A549 (cell line): Measurements from ENCODE around the gene PRSS27. TPM values are rescaled to one million over a fixed set of nuclear protein-coding genes. Genes with fewer than 3 reads are reported as not detected.

Experiments used
- ATAC-seq, 2 experiments: fragments of 200-7000 bp in 1 of 2; fragments of >200 bp in 1 of 2; cut with Nextera tagmentation in 1 of 2; cut with Tn5 transposase in 1 of 2; 3 replicates each; pipeline versions ENCODE4 v1.8.0 to v1.9.1; 2018 to 2020; ENCODE audit warnings: mild to moderate bottlenecking in 1 of 2, moderate library complexity in 1 of 2
- CTCF ChIA-PET: fragments of 300-600 bp; sonication (Branson Sonifier 250); formaldehyde crosslinking; extraction: SDS; loops from one replicate; lab custom pipeline; 2021; ENCODE audit warnings: antibody characterized with exemption, inconsistent platforms; lab: Yijun Ruan, JAX
- POLR2A ChIA-PET: fragments of 350-600 bp; formaldehyde crosslinking; extraction: SDS; loops from one replicate; lab custom pipeline; 2021; ENCODE audit warnings: antibody characterized with exemption, inconsistent platforms; lab: Yijun Ruan, JAX
- DNase-seq, 2 experiments: peaks; one replicate each; pipeline versions ENCODE4 v3.0.0 to v3.0.0-alpha.2; 2011 to 2016; ENCODE audit warnings: low read depth in 1 of 2, low spot score in 1 of 2
- FAIRE-seq: peaks from 2 replicates; lab custom pipeline; 2011; peaks lifted over from hg19 to GRCh38; lab: Jason Lieb, UNC
- H3K27ac ChIP-seq, 2 experiments: fragments of >200 bp; sonication (Bioruptor Twin); formaldehyde crosslinking; 3 replicates each; pipeline ENCODE4 v1.5.1; 2016 to 2017
- H3K4me1 ChIP-seq: fragments of >200 bp; sonication (Bioruptor Twin); formaldehyde crosslinking; 3 replicates; pipeline ENCODE4 v1.6.1; 2016
- H3K4me2 ChIP-seq: fragments of >200 bp; sonication (Bioruptor Twin); formaldehyde crosslinking; 3 replicates; pipeline ENCODE4 v1.6.1; 2016
- H3K4me3 ChIP-seq: fragments of >200 bp; sonication (Bioruptor Twin); formaldehyde crosslinking; 3 replicates; pipeline ENCODE4 v1.5.1; 2016
- H3K9me3 ChIP-seq: fragments of >200 bp; sonication (Bioruptor Twin); formaldehyde crosslinking; 3 replicates; pipeline ENCODE4 v1.6.1; 2016
- CBX2 ChIP-seq: fragments of 200-600 bp; sonication (generic); IDR thresholded peaks from 2 replicates; pipeline ENCODE4 v1.6.1; 2016; ENCODE audit warnings: low read depth, mild to moderate bottlenecking, borderline replicate concordance
- CEBPB ChIP-seq, 2 experiments: fragments of >200 bp in 1 of 2; sonication (Bioruptor Twin) in 1 of 2; formaldehyde crosslinking in 1 of 2; IDR thresholded peaks; 2 replicates each; pipeline ENCODE4 v1.6.1; 2012 to 2016
- EHF ChIP-seq: fragments of 250-450 bp; sonication (Bioruptor Pico); IDR thresholded peaks from 2 replicates; pipeline ENCODE4 v1.5.0; 2020; ENCODE audit warnings: mild to moderate bottlenecking
- ESRRA ChIP-seq: fragments of 150-350 bp; IDR thresholded peaks from 2 replicates; pipeline ENCODE4 v1.6.1; 2014; ENCODE audit warnings: mild to moderate bottlenecking, low read length, borderline replicate concordance
- HDAC2 ChIP-seq: fragments of 200-600 bp; sonication (generic); IDR thresholded peaks from 2 replicates; pipeline ENCODE4 v1.6.1; 2016
- HOXA7 ChIP-seq: fragments of 250-450 bp; sonication (Bioruptor Pico); IDR thresholded peaks from 2 replicates; pipeline ENCODE4 v1.5.0; 2020; ENCODE audit warnings: mild to moderate bottlenecking, moderate library complexity
- HOXB13 ChIP-seq: fragments of 250-450 bp; sonication (Bioruptor Pico); IDR thresholded peaks from 2 replicates; pipeline ENCODE4 v1.5.0; 2020; ENCODE audit warnings: low read depth, mild to moderate bottlenecking, moderate library complexity
- JUN ChIP-seq, 2 experiments: fragments of >200 bp; sonication (Bioruptor Twin); formaldehyde crosslinking; IDR thresholded peaks; 2 replicates in 1 of 2; 3 replicates in 1 of 2; pipeline ENCODE4 v1.6.1; 2016 to 2017
- KDM5A ChIP-seq: fragments of 200-600 bp; sonication (generic); IDR thresholded peaks from 2 replicates; pipeline ENCODE4 v1.6.1; 2016; ENCODE audit warnings: antibody characterized with exemption, mild to moderate bottlenecking
- MAFK ChIP-seq: fragments of 450-650 bp; IDR thresholded peaks from 2 replicates; pipeline ENCODE4 v1.6.1; 2014; ENCODE audit not compliant: partially characterized antibody
- MYC ChIP-seq: IDR thresholded peaks from 2 replicates; pipeline ENCODE4 v1.6.1; 2012; ENCODE audit warnings: mild to moderate bottlenecking, inconsistent platforms, low read length, improper control_type of control experiment, borderline replicate concordance
- NFE2L2 ChIP-seq: fragments of 150-350 bp; conservative IDR thresholded peaks from 2 replicates; pipeline ENCODE4 v1.6.1; 2014; ENCODE audit warnings: low read length
- NR3C1 ChIP-seq: fragments of >200 bp; sonication (Bioruptor Twin); formaldehyde crosslinking; IDR thresholded peaks from 3 replicates; pipeline ENCODE4 v1.6.1; 2017
- PHF8 ChIP-seq: fragments of 200-600 bp; sonication (generic); IDR thresholded peaks from 2 replicates; pipeline ENCODE4 v1.6.1; 2016; ENCODE audit warnings: low read depth, mild to moderate bottlenecking, antibody characterized with exemption, moderate library complexity, borderline replicate concordance
- POLR2A ChIP-seq: IDR thresholded peaks from 2 replicates; pipeline ENCODE4 v1.6.1; 2012; ENCODE audit warnings: mild to moderate bottlenecking, low read length
- RNF2 ChIP-seq: fragments of 200-600 bp; sonication (generic); IDR thresholded peaks from 2 replicates; pipeline ENCODE4 v1.6.1; 2016; ENCODE audit warnings: low read depth, mild to moderate bottlenecking, antibody characterized with exemption, moderate library complexity, borderline replicate concordance
- SMC3 ChIP-seq: fragments of >200 bp; sonication (Bioruptor Twin); formaldehyde crosslinking; IDR thresholded peaks from 3 replicates; pipeline ENCODE4 v1.6.1; 2018; ENCODE audit warnings: inconsistent platforms
- ZFP36 ChIP-seq: fragments of 450-650 bp; IDR thresholded peaks from 2 replicates; pipeline ENCODE4 v1.6.1; 2014; ENCODE audit warnings: borderline replicate concordance; ENCODE audit not compliant: partially characterized antibody
- WGBS: methylation state at CpG from one replicate; pipeline ENCODE4 v1.1.6; 2017; ENCODE audit errors: missing lambda C conversion rate; 5-methylcytosine and 5-hydroxymethylcytosine counted together
- polyA plus RNA-seq, 4 experiments: library from polyadenylated mRNA; depleted of rRNA in 3 of 4; stranded (reverse); fragments of >200 nt; fragmentation: RNase III in 1 of 4; extraction: RNeasy Plus Mini Kit Qiagen cat#74134 plus additional on column Dnase treatment in 1 of 4; gene quantifications; 2 replicates in 3 of 4; 3 replicates in 1 of 4; pipeline ENCODE4 v1.2.3, GENCODE V29; 2011 to 2017
- TF ChIP-seq, protein P1 (sequence below): fragments of 450-650 bp; IDR thresholded peaks from 2 replicates; pipeline ENCODE4 v1.6.1; 2014; ENCODE audit warnings: antibody characterized with exemption
- TF ChIP-seq, protein P2 (sequence below): IDR thresholded peaks from 2 replicates; pipeline ENCODE4 v1.6.1; 2012; ENCODE audit warnings: low read depth, borderline replicate concordance
- TF ChIP-seq, protein P3 (sequence below): fragments of 250-450 bp; sonication (Bioruptor Pico); IDR thresholded peaks from 2 replicates; pipeline ENCODE4 v1.5.0; 2020; ENCODE audit warnings: low read depth, mild to moderate bottlenecking, moderate library complexity

The PRSS27 gene
- polyA plus RNA-seq, 2 of the 4 experiments (the other 2 are of a cell fraction): 1.00 to 1.2 TPM

DNA sequence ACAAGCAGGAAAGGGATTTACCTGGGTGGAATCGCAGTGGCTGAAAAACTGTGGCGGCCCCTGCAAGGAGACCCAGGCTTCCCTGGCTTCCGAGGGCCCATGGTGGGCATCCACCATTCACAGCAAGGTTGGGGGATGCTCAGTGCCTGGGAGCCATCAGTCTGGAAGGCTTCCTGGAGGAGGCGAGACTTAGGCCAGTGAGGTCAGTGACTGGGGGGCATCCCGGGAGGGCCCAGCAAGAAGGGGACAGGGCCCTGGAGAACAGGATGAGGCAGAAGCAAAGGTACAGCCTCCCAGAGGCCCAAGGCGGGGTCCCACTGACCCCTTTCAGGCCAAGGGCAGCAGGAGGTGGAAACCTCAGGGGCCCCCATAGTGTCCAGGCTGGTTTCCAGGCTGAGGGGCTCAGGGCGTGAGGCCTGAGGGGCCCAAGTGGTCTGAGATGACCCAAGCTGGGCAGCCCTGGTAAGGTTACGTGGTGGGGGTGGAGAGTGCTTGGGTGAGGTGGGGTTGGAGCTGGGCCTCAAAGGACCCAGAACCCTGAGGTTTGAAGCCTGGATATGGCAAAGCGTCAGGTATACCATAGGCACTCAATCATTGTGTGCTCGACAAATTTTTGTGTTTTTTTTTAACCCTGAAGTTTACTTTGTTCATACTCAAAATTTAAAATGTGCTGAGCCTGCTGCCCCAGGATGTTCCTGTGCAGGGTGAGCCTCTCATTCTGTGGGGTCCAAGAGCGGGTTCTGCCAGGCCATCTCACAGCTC, 16.6 kb upstream of the PRSS27 start:
- Histone ChIP-seq H3K4me2 (no peak overlapping the region), H3K4me1 (no peaks in the 10 kb centered on the region), H3K9me3 (no peaks in the 10 kb centered on the region), H3K4me3 (no peak overlapping the region), H3K27ac (no peak overlapping the region)
- no peak for DNase-seq
- FAIRE-seq: no peak
- WGBS: 84% methylated on average over 11 of the region's 11 CpGs
- POLR2A ChIA-PET: interaction anchor here (0.6 kb wide), 1 partner anchor 36 kb away, joined by 3 read pairs; no protein-coding TSS in a partner anchor
- no peak for ATAC-seq
- CTCF ChIA-PET: interaction anchor here (0.6 kb wide), 1 partner anchor 182 kb away, joined by 3 read pairs; no protein-coding TSS in a partner anchor
- TF ChIP-seq ZFP36: peak; percentile 31
- no peak for TF ChIP-seq PHF8
- TF ChIP-seq NR3C1: no peak

DNA sequence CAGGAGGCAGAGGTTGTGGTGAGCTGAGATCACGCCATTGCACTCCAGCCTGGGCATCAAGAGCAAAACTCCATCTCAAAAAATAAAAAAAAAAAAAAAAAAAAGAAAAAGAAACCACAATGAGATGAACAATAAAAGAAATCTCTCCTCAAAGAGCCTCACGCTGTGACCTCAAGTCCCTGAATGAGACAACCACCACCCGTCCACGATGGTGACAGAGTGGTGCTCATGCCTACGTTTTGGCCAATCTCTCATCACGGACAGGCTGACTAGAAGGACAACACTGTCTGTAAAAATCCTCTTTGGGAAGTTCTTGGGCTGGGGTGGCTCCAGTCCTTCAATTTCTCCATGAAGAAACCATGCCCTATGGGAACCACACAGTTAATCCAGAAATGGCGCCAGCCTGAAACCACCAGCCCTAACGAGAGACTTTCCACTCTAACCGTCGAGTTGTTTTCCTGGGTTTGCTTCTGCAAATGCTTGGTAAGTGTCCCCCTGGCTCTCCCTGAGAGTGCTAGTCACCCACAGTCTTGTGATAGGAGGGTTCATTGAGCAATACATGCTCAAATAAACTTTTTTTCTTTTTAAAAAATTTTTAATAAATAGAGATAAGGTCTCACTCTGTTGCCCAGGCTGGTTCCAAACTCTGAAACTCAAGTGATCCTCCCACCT, 15.0 kb upstream of the PRSS27 start:
- ChIA-PET POLR2A (no interaction called here), CTCF (interaction anchor here (0.6 to 0.9 kb wide), 2 partner anchors 63 to 192 kb away, joined by 3 to 4 read pairs; no protein-coding TSS in a partner anchor)
- DNase-seq (no peak), FAIRE-seq (no peak), ATAC-seq (no peak)
- Histone ChIP-seq H3K9me3 (no peaks in the 10 kb centered on the region), H3K4me1 (no peaks in the 10 kb centered on the region), H3K4me2 (no peak overlapping the region), H3K4me3 (no peak overlapping the region), H3K27ac (no peak overlapping the region)
- TF ChIP-seq MYC (no peak), EHF (CRISPR knock-in tag) (no peak), ZFP36 (no peak), ESRRA (no peak), CEBPB (IDR thresholded peaks at IDR 0.05) (no peak)
- TF ChIP-seq, protein P1, sequence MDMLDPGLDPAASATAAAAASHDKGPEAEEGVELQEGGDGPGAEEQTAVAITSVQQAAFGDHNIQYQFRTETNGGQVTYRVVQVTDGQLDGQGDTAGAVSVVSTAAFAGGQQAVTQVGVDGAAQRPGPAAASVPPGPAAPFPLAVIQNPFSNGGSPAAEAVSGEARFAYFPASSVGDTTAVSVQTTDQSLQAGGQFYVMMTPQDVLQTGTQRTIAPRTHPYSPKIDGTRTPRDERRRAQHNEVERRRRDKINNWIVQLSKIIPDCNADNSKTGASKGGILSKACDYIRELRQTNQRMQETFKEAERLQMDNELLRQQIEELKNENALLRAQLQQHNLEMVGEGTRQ: no peak
- 80% methylated on average over 10 of the region's 10 CpGs for WGBS

DNA sequence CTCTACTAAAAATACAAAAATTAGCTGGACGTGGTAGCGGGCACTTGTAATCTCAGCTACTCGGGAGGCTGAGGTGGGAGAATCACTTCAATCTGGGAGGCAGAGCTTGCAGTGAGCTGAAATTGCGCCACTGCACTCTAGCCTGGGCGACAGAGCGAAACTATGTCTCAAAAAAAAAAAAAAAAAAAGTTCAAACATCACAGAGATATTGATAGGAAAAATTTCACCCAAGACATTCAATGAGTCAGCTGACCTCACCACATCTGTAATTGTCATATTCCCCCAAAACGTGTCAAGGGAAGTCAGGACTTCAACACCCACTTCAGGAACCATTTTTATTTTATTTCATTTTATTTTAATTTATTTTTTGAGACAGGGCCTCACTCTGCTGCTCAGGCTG, 8.0 kb upstream of the PRSS27 start:
- Histone ChIP-seq H3K4me2 (no peak overlapping the region), H3K4me1 (peaks cover 4% of the 10 kb centered on the region; the same call in 2 of the 3 replicates), H3K27ac (no peak overlapping the region), H3K9me3 (no peaks in the 10 kb centered on the region), H3K4me3 (no peak overlapping the region)
- DNase-seq (no peak), FAIRE-seq (no peak), ATAC-seq (no peak)
- WGBS: 82% methylated on average over 7 of the region's 7 CpGs
- CTCF ChIA-PET: interaction anchor here (1.1 kb wide), 1 partner anchor 9 kb away, joined by 3 read pairs; no protein-coding TSS in a partner anchor
- POLR2A ChIA-PET: no interaction called here
- TF ChIP-seq, protein P2, sequence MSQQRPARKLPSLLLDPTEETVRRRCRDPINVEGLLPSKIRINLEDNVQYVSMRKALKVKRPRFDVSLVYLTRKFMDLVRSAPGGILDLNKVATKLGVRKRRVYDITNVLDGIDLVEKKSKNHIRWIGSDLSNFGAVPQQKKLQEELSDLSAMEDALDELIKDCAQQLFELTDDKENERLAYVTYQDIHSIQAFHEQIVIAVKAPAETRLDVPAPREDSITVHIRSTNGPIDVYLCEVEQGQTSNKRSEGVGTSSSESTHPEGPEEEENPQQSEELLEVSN: no peak
- no peak for TF ChIP-seq HOXB13
- no peak for TF ChIP-seq MYC
- no peak for TF ChIP-seq RNF2
- no peak for TF ChIP-seq JUN (IDR thresholded peaks at IDR 0.05)
- TF ChIP-seq EHF (CRISPR knock-in tag): no peak
- no peak for TF ChIP-seq POLR2A
- TF ChIP-seq HOXA7 (CRISPR knock-in tag): no peak
- TF ChIP-seq NR3C1: no peak
- TF ChIP-seq MAFK: no peak
- no peak for TF ChIP-seq CBX2
- TF ChIP-seq PHF8: no peak
- no peak for TF ChIP-seq HDAC2
- no peak for TF ChIP-seq NFE2L2
- no peak for TF ChIP-seq SMC3
- TF ChIP-seq, protein P3, sequence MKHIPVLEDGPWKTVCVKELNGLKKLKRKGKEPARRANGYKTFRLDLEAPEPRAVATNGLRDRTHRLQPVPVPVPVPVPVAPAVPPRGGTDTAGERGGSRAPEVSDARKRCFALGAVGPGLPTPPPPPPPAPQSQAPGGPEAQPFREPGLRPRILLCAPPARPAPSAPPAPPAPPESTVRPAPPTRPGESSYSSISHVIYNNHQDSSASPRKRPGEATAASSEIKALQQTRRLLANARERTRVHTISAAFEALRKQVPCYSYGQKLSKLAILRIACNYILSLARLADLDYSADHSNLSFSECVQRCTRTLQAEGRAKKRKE: no peak
- no peak for TF ChIP-seq KDM5A
